GM12875 (cell line): ENCODE measurements around the gene FSTL5.

Experiments
- H3K4me3 ChIP-seq: one replicate; pipeline ENCODE4 v1.5.1; 2011; ENCODE audit warnings: low read depth, low read length, control low read depth
- CTCF ChIP-seq: IDR thresholded peaks from 2 replicates; pipeline ENCODE4 v1.5.1; 2011; ENCODE audit warnings: low read depth, mild to moderate bottlenecking, control low read depth, inconsistent platforms, low read length, moderate library complexity, borderline replicate concordance; ENCODE audit not compliant: insufficient read depth

The FSTL5 gene

GRCh38 chr4:162157241-162157640 is 6.6 kb downstream of the FSTL5 start:
- H3K4me3 ChIP-seq = no peak overlapping the region
- TF ChIP-seq CTCF = no peak

GRCh38 chr4:162154862-162155540 is 8.8 kb downstream of the FSTL5 start:
- TF ChIP-seq CTCF = no peak
- no peak overlapping the region for H3K4me3 ChIP-seq

GRCh38 chr4:162151850-162152249 is 11.9 kb downstream of the FSTL5 start:
- TF ChIP-seq CTCF = no peak
- H3K4me3 ChIP-seq = no peak overlapping the region

DNA sequence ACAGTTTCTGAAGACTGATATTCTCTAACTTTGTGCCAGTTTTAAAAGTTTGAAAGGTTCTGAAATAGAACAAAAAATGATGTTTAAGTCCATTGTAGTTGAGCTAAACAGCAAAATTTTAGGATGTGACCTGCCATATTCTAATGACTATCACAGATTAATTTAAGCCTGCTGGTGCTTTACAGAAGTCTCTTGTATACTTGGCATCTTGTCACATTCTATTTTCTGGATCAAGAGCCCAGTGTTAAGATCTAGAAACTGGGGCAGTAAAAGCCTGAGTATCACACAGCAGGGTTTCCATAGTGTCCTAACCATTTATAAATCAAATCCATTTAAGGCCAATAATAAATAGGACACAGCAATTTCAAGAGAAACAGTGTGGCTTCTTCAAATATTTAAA is 12.4 kb downstream of the FSTL5 start:
- no peak overlapping the region for H3K4me3 ChIP-seq
- TF ChIP-seq CTCF = no peak

- TF ChIP-seq CTCF = no peak
These were observed 14.2 kb downstream of the FSTL5 start for GRCh38 chr4:162149644-162150043.

DNA sequence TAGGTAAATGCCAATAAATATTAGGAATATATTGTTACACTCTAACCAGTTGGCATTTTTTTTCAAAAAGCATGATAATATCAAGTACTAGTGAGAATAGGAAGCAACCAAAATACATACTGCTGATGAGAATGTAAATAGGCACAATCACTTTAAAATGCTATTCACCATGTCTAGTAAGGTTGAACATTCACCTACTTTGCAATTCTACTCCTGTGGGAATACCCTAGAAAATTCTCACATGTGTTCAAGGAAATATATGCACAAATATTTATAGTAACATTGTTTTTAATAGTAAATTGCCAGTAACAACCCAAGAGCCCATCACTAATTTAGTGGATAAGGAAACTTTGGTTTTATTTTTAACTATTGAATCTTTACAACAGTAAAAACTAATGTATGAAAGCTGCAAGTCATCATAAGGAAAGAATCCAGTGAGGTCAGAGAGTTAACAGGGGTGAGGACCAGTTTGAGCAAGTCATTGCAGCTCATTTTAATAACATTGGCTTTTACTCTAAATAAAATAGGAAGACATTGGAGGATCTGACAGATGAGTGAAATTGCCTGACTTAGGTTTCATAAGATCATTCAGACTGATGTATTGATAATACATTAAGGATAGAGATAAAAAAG is 23.6 kb downstream of the FSTL5 start:
- no peak for TF ChIP-seq CTCF
- no peak overlapping the region for H3K4me3 ChIP-seq

More at GRCh38 chr4:162149644-162150043, 14.2 kb downstream of the FSTL5 start:
- no peak overlapping the region for H3K4me3 ChIP-seq

GRCh38 chr4:162139412-162139811 is 24.4 kb downstream of the FSTL5 start:
- no peak for TF ChIP-seq CTCF
- no peak overlapping the region for H3K4me3 ChIP-seq
